HG02973 (cell line): ENCODE data around the gene RPTOR.

Source experiments
- ATAC-seq: cut with Tn5 transposase; IDR thresholded peaks from one replicate; pipeline ENCODE4 v1.9.1; 2021; ENCODE audit warnings: moderate library complexity; ENCODE audit not compliant: unreplicated experiment

RPTOR gene

DNA sequence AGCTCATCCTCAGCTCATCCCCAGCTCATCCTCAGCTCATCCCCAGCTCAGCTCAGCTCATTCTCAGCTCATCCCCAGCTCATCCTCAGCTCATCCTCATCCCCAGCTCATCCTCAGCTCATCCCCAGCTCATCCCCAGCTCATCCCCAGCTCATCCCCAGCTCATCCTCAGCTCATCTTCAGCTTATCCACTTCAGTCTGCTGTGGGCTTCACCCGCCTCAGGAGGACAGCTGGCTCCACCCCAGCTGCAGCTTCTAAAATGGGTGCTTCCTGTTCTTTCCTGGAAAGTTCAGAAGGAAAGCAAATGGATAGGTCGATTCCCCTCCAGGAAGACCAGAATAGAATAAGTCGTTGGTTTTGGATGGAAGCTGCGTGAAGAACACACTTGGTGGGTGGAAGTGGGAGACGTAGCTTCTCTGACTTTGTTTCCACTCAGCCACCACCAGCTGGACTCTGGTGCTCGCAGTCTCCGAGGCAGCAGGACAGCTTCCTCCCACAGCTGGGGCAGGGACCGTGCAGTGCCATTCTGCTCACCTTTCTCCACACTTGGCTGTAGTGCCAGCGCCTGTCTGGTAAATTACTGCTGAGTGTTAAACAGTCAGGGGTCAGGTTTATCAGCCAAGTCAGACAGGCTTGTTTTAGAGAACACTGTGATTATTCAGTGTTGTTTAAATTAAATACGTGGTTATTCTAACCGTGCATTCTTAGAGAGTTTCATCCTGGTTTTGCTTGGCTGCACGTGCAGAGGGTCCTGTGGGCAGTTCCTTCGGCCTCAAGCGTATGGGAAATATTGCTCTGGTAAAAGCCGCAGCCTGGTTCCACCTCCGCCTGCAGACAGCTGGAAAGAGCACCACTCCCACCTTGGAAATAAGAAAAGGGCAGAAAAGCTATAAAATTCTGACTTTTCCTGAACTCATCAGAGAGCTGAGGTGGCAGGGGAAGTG, 386.0 kb downstream of the RPTOR start:
- no peak for ATAC-seq

DNA sequence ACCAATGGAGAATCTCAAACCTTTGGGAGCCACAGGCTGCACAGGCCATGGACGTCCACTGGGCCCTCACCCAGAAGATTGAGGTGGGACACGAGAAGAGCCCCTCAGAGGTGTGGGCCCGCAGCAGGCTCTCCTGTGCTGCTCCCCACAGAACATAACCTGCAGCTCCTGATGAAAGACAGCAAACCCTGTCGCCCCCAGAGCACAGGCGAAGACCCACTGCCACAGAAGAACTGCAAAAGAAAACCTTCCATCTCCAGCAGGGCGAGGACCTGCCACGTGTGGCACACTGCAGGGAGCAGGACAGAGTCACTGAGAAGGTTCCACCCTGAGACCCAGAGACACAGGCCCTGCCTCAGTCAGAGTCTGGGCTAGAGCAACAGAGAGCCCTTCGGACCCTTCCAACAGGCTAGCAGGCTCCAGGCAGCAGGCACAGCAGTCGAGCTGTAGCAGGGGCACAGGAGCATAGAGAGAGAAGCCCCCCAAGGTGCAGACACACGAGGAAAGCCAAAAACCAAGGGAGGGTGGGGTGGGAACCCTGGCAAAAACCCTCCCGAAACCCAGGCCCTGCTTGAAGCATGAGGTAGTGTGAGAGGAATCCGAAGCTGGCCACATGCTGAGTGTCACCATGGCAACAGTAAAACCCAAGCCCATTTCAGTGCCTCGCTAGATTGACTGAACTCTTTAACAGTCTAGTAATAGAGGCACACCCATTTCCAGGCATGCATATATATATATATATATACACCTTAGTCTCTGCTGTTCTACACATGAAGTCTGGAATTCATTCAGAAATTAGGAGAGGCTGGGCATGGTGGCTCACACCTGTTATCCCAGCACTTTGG, 387.0 kb downstream of the RPTOR start:
- ATAC-seq, result no peak

DNA sequence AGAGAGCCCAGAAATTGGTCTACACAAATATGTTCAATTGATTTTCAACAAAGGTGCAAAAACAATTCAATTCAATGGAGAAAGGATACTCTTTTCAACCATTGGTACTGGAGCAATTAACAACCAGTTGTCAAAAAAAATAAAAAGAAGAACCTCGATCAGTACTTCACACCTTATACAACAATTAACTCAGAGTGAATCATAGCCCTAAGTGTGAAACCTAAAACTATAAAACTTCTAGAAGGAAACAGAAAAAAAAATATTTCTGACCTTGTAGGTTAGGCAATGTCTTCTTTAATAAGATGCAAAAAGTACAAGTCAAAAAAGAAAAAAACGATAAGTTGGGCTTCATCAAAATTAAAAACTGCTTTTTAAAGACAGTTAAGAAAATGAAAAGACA, 390.9 kb downstream of the RPTOR start:
- ATAC-seq, result no peak

DNA sequence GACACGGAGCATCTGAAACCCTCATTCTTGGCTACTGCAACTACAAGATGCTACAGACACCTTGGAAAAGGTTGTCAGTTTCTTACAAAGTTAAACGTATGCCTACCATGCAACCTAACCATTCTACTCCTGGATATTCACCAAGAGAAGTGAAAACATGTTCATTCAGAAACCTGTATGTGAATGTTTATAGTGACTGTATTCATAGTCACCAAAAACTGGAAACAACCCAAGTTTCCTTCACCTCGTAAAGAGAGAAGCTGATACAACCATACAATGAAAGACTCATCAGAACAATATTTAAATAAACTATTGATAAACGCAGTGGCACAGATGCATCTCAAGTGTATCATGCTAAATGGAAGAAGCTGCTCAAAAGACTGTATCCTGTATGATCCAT, 391.6 kb downstream of the RPTOR start:
- ATAC-seq, result no peak

DNA sequence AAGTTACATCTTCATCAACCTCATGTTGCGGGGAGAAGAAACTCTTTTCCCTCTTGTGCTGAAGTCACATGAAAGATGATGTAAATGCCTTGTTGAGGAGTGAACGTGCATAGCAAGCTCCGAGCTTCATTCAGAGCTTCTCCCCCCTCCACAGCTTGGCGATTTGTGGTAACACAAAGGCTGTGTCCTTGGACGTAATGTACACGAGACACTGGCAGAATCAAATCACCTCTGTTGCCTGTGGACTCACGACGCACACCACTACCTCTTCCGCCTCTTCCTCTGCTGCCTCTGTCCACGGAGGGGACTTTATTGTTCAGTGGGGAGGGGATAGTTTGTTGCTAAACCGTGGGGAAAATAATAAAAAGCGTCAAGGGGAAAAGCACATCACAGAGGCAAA, 392.1 kb downstream of the RPTOR start:
- no peak for ATAC-seq

DNA sequence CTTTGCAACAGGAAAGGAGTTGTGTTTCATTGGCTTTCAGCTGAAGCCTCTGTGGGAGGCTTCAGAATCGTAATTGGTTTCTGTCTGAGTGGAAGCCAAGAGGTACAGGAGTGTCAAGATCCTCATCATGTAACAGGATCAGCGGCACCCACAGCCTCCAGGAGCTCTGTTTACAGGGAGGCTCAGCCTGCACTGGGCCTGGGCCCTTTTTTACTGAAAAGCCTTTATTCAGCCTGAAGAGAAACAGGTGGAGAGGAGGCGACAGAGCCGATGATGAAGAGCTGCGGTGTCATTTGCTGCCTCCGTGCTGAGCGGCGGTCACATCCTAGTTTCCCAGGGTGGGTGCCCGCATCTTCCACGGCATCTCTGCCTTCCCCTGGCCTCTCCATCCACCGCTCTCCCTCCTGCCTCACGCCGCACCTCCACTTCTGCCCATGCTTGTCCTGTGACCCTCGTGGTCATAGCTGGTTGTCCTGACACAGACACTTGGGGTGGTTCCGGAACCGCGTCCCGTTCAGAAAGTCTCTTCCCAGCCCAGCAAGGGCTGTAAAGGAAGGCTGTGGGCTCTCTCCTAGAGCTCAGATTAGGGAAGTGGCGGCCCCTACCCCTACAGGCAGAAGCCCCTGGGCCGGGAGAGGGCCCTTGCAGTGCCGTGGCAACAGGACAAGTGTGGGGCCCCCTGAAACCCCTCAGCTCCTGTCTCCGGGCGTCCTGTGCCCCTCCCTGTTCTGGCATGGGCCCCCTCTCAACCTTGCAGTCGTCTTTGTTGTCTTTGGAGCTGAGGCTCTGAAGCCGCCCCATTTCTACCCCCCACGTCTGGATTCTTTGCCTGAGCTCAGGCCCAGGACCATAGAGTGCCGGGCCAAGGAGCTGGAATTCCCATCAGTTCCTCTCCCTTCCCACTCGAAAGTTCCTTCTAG, 393.1 kb downstream of the RPTOR start:
- no peak for ATAC-seq

DNA sequence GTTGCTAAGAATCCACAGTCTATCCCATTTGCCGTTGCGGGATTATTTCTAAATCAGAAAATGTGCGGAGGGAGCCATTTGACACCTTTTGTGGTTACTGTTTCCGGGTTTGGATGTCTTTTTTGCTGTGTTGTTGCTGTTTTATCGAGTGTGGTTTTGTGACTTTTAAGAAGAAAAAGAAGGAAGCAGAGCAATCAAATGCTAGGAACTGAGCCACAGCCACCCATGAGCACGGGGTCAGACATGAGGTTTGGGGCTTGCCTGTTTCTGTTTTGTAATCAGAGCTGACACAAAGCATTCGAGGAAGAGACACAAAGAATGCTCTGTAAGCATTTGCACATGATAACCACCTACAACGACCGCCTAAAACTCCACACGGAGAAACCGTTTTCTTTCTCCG, 393.9 kb downstream of the RPTOR start:
- no peak for ATAC-seq

DNA sequence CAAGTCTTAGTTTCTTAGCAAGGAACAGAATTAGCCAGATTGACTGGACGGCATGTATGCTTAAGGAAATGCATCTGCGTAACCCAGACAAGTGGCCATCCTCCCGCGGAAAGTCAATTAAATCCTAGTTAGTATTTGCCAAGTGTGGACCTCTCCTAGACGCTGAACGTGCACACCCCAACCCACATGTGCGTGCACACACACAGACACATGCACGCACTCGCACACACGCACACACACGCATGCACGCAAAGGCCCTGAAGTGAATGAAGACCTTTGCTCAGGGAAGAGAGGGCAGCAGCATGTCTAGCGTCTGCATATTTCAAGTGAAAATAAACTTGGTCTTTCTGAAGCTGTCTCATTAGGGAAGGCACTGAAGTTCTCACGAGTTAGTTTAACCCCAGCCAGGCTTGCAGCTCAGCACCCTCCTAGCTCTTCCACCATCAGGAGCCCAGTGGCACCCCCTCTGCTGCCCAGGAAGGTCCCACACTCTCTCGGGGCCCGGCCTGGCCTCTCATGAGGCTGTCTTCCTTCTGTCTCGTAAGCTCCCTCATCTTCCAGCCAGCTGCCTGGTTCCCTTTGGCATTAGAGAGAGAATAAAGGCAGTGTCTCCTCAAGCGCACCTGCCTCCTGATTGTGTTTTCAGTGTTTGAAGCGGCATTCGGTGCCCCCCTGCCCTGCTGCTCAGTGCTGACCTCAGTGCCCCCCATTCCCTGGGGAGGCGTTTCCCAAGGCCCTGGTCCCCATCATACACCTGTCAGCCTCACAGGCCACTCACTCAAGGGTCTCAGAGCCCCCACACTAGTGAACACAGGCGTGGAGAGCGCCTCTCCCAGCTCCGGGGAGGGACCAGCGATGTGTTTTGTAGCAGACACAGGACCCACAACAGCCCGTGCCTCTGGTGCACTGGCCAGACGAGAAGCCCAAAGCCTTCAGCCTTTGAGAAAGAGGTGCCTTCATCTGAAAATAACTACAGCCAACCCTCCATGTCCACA, 394.8 kb downstream of the RPTOR start:
- ATAC-seq, result no peak

DNA sequence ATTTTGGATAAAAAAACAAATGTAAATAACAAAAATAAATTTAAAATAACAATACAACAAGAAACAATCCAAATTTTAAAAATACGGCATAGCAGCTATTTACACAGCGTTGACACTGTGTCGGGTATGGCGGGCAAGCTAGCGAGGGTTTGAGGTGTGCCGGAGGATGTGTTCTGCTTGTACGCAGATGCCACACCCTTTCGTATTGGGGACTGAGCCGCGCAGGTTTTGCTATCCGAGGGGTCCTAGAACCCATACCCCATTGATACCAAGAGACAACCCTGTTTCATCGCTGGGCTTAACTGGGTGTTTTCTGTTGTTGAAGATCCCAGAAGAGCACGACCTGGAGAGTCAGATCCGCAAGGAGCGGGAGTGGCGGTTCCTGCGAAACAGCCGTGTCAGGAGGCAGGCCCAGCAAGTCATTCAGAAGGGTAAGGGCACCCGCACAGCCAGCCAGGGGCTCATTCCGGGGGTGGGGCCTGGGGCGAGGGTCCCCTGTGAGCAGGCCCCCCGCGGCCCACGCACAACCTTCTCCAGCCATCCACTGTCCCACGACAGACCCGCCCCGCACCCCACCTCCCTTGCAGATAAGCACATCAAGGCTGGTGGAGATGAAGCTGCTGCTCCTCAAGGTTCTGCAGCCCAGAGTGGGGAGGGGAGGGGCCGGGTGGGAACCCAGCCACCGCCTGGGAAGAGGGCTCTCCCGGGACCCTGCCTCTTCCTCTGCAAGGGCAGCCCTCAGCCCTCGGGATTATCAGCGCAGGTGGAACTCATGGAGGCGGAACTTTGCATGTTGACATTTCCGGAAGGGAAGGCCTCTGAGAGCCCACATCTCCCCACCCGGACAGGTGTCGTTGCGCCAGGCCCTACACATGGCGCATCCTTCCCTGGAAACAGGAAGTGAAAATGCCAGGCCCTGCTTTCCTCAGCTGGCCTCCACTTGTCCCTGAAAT, 395.8 kb downstream of the RPTOR start:
- no peak for ATAC-seq

DNA sequence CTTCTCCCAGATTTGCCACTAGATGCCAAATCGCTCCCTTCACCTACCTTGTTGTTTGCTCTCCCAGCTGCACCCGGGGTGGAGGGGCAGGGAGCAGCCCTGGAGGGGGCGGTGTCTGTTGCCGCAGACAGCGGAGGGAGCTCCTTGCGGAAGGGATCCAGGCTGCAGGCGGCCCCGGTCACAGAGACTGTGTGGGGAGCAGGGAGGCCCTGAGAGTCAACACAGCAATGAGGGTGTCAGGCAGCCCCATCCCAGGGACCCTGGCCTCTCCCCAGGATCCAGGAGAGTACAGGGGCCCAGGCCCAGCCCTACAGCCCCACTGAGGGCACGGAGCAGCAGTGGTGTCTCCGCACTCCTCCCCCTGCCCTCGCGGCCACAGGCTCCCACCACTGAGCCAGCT, 396.5 kb downstream of the RPTOR start:
- ATAC-seq, result no peak

DNA sequence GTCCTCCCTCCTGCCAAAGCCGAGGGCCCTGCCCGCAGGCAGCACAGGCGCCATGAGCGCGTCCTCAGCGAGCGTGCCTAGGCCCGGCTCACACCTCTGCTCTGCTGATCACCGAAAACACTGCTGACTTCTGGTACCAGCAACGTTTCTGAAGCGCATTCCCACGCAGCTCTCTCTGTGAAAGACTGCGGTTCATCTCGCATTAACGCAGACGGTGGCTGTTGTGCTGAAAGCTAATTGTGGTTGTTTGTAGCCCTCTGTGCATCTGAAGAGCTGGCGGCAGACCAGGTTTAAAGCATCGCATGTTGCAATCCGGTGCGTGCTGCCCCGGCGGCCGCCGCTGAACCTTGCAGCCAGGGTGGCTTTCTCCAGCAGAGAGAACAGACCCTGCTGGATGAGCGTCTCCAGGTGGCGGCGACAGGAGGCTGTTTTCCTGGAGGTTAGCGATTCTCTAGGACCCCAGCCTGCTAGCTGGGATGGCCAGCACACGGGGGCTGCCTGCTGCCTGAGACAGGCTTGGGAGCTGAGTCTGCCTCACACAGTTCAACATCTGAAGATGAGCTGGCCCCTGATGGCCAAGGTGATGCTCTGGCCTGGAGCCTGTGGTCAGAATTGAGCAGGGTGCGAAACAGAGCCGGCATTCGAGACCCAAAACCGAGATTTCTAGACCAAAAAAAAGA, 397.2 kb downstream of the RPTOR start:
- ATAC-seq, result no peak

DNA sequence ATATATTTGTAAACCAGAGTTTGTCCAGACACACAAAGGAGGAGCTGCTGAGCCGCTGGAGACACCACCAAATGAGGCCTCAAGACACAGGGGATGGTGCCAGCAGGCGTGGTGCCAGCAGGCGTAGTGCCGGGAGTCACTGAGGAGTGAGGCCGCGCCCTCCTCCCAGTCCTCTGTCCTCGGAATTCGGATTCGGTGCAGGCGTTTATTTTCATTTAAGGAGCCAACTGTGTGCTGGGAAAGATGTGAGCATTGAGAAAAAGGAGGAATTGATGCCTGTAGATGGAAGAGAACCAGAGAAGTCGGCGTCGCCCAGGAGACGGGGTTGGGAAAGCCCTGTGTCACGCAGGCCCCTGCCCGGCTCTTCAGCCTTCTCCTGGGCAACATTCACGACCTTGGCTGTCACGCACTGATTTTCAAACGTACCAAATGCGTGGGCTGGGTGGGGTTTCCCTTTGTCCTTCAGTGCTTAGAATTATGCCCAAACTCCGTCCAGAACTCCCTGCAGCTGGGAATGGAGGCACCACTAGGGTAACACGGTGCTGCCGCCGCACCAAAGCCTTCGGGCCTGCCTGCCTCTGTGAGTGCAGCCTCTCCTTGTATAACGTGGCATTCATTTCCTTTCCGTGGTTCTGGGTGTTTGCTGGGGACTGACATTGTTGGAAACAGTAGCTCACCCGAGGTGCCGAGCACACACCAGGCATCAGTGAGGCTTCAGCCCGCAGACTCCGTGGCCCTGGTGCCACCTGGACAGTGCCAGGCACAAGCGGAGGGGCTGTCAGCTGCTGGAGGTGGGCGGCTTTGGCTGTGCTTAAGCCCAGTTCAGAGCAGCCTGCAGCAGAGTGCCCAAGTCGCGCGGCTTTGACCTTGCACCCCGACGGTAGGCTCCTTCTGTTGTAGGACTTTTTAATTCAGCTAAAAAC, 398.0 kb downstream of the RPTOR start:
- no peak for ATAC-seq

DNA sequence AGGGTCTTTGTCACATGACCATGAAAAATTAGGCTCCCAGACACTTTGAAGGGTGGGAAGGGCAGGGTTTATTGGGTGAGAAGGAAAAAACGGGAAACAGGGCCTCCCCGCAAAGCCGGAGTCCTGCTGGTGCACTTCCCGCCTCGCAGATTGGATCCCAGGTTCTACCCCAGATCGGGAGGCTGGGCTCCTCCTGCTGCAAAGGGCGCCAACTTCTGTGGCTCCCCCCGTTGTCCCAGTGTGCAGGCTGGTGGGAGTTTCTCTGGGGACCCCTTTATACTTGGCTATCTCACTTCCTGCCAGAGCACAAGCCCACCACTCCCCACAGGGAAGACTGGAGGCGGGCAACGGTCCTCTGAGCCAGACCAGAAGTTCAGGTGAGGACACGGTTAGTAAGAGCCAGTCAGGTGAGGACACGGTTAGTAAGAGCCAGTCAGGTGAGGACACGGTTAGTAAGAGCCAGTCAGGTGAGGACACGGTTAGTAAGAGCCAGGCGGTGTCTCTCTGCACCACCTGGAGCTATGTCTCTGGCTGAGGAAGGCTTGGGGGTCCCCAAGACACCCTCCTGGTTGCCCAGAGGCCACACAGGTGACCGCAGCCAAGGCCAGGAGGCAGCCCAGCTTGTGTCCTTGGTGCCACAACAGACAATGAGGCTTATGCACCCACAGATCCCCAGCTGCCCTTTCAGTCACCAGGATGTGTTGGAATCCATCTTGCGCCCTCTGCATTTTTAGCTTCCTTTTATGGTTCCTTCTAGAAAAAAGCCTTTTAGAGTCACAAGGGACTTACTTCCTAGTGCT, 398.9 kb downstream of the RPTOR start:
- ATAC-seq, result no peak

DNA sequence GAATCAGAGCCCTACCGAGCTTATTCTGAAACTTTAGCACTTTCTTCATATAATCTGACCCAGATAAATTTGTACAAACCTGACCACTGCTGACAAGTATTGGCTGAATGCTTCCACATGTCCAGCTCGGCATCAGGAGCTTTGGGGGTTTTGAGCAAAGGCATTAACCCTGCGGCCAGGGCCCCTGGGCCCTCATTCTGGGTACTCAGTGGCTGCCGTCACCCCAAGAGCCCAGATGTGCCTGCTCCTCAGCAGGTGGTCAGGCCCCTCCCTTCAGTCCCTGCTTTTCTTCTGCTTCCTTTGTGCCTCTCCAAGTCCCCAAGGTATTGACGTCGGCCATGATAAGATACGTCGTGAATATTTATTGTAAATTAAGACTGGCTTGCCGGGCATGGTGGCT, 399.7 kb downstream of the RPTOR start:
- no peak for ATAC-seq

DNA sequence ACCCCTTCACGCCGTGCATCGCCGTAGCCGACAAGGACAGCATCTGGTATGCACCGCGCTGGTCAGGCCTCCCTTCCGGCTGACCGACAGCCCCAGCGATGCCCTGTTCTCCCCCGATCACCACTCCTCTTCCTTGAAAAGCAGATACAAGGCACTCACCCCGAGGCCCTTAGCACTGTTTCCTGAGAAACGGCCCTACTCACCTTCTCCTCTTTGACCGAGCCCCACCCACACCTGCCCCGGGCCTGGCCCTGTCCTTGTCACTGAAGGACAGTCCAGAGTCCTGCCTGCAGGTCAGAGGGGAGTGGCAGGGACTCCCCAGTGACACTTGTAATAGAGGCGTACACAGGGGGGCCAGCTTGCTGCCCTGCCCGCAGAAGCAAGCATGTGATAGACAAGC, 401.1 kb downstream of the RPTOR start:
- ATAC-seq, result no peak

DNA sequence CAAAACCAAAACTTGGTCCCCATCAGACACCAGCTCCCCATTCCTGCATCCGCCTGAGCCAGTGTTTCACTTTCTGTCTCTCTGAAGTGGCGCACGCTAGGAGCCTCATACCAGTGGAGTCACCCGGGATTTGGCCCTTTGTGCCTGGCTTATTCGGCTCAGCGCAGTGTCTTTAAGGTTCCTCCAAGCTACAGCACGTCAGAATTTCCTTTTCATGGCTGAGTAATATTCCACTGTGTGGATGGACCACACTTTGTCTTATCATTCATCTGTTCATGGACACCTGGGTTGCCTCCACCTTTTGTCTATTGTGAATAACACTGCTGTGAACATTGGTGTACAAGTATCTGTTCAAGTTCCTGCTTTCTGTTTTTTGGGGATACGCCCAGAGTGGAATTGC, 401.8 kb downstream of the RPTOR start:
- no peak for ATAC-seq
